Measurements from ENCODE around the gene SDK1. TPM values are rescaled to one million over a fixed set of nuclear protein-coding genes. Genes with fewer than 3 reads are reported as not detected.

Gene SDK1
- total RNA-seq, 1 donor from 2014 or later, result 10.4 TPM

DNA sequence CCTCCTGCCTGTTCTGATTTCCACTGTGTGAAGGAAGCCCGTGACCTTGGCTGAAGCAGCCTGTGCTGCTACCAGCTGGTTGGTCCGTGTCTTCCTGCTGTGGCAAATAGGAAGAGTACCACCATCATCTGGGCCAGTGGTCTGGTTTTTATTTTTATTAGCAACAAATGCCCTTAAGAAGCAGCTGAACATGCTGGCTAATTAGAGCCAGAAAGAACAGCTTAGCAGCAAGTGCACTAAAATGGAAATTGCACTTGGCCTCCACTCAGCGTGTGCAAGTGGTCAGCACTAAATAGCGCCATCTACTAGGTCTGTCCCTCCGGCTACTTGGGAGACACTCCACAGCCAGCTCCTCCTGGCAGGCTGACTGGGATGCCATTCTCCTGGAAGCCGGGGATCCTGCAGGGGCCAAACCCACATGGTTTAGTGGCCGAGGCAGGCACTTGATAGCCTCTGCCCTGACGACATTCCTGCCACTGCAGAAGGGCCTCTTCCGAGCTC, 690.7 kb downstream of the SDK1 start:
- no peaks in the 10 kb centered on the region for H3K9me3 ChIP-seq
- DNase-seq, result no peak

DNA sequence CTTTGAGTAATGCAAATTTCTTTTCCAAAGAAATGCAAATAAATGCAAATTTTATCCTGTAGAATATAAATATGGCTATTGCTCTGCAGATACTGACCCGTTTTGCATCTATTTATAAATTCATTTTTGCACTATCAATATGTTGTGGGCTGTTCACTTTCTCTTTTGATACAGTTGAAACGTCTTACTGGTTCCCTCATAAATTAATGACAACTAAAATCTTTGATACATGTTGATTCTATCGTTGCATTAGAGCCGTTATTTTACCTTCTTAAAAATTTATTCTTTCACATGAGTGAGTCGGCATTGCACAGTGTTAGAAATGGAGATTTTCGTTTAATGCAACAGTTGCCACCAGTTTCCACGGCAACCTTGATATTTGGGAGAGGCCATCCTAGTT, 691.8 kb downstream of the SDK1 start:
- Histone ChIP-seq H3K4me1 (no peaks in the 10 kb centered on the region), H3K27me3 (no peaks in the 10 kb centered on the region), H3K27ac (no peak overlapping the region), H3K36me3 (no peaks in the 10 kb centered on the region), H3K9me3 (no peaks in the 10 kb centered on the region), H3K4me3 (no peak overlapping the region)
- no peak for DNase-seq
- TF ChIP-seq, protein P1, sequence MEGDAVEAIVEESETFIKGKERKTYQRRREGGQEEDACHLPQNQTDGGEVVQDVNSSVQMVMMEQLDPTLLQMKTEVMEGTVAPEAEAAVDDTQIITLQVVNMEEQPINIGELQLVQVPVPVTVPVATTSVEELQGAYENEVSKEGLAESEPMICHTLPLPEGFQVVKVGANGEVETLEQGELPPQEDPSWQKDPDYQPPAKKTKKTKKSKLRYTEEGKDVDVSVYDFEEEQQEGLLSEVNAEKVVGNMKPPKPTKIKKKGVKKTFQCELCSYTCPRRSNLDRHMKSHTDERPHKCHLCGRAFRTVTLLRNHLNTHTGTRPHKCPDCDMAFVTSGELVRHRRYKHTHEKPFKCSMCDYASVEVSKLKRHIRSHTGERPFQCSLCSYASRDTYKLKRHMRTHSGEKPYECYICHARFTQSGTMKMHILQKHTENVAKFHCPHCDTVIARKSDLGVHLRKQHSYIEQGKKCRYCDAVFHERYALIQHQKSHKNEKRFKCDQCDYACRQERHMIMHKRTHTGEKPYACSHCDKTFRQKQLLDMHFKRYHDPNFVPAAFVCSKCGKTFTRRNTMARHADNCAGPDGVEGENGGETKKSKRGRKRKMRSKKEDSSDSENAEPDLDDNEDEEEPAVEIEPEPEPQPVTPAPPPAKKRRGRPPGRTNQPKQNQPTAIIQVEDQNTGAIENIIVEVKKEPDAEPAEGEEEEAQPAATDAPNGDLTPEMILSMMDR (IDR thresholded peaks at IDR 0.05), result no peak
- ATAC-seq, result no peak
- intact Hi-C loops (cut with DNase I), result no loop called here

More for the DNA sequence above, 690.7 kb downstream of the SDK1 start:
- Histone ChIP-seq H3K4me3 (no peak overlapping the region), H3K27ac (no peak overlapping the region), H3K4me1 (no peaks in the 10 kb centered on the region), H3K36me3 (no peaks in the 10 kb centered on the region), H3K27me3 (no peaks in the 10 kb centered on the region)
- TF ChIP-seq, protein P1 (IDR thresholded peaks at IDR 0.05), result no peak
- ATAC-seq, result peak; percentile 67
- intact Hi-C loops (cut with DNase I), result no loop called here

DNA sequence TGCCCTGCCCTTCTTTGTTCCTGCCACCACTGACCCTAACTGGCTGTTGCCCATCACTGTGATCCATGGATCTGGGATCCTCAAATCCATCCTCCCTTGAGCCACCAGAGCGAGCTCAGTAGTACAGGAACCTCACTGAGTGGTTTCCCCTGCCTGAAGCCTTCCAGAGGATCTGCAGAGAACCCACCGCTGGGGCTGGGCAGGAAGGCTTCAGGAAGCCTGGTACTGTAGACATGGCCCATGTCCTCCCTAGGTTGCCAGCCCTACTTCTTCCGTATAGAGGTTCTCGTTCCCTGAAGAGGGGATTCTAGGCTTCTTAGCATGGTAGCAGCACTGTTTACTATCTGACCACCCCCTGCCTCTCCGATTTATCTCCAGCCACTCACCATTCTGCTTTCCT, 693.7 kb downstream of the SDK1 start:
- Histone ChIP-seq H3K4me1 (no peaks in the 10 kb centered on the region), H3K27ac (no peak overlapping the region), H3K27me3 (no peaks in the 10 kb centered on the region), H3K4me3 (no peak overlapping the region), H3K36me3 (no peaks in the 10 kb centered on the region), H3K9me3 (no peaks in the 10 kb centered on the region)
- TF ChIP-seq, protein P1 (IDR thresholded peaks at IDR 0.05), result no peak
- DNase-seq (no peak), ATAC-seq (no peak)
- intact Hi-C loops (cut with DNase I), result no loop called here

DNA sequence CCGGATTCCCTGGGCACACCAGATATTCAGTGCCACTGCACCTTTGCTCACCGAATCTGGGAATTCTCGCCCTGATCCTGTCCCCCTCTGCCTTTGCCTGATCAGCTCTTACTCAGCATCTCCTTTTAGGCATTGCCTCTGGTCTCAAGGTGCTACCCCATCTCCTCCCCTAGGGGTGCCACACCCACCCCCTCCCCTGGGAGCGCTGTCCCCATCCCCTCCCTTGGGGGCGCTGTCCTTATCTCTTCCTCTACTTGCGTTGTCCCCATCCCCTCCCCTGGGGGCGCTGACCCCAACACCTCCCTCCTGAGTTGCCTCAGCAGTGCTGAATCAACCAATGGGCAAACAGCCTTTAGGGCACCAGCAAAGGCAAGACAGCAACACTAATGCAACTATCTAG, 694.1 kb downstream of the SDK1 start:
- DNase-seq (no peak), ATAC-seq (no peak)
- Histone ChIP-seq H3K4me1 (no peaks in the 10 kb centered on the region), H3K9me3 (no peaks in the 10 kb centered on the region), H3K36me3 (no peaks in the 10 kb centered on the region), H3K4me3 (no peak overlapping the region), H3K27me3 (no peaks in the 10 kb centered on the region), H3K27ac (no peak overlapping the region)
- TF ChIP-seq, protein P1 (IDR thresholded peaks at IDR 0.05), result no peak
- intact Hi-C loops (cut with DNase I), result no loop called here

DNA sequence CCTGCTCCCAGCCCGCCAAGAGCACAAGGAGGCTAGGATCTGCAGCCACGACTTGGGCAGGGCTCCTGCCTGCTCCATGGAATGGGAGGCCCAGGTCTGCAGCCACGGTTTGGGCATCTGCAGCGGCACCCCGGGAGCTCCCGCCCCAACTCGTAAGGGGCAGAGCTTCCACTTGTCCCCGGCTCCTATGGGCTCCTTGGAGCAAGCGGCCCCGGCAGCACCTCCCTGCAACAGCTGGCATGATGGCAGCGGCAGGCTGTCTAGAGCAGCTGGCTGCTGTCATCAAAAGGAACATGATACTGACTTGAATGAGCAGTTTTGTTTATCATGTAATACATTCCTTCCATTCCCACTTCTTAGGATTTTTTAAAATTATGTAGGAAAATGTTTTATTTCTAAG, 697.0 kb downstream of the SDK1 start:
- Histone ChIP-seq H3K9me3 (no peaks in the 10 kb centered on the region), H3K27me3 (no peaks in the 10 kb centered on the region), H3K4me3 (no peak overlapping the region), H3K36me3 (no peaks in the 10 kb centered on the region), H3K4me1 (no peaks in the 10 kb centered on the region), H3K27ac (no peak overlapping the region)
- TF ChIP-seq, protein P1 (IDR thresholded peaks at IDR 0.05), result no peak
- intact Hi-C loops (cut with DNase I), result no loop called here
- DNase-seq (no peak), ATAC-seq (peak; percentile 63)

DNA sequence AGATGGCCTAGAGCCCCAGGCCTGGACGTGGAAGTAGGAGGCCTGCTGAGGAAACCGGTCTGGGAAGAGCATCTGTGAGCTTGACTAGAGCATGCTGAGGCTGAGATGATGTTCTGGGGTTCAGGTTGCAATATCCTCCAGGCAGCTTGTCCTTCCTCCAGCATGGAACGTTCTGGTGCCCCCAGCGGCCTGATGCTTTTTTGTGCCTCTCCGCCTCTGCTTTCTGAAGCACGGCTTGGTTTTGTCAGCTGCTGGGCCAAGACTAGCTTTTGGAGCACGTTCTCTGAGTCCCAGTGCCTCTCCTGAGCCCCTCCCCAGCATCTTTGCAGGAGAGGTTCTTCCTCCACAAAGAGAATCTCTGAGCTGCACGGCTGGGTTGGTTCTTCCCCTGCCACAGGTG, 699.1 kb downstream of the SDK1 start:
- DNase-seq (peak; percentile 39), ATAC-seq (no peak)
- Histone ChIP-seq H3K27ac (no peak overlapping the region), H3K9me3 (no peaks in the 10 kb centered on the region), H3K27me3 (no peaks in the 10 kb centered on the region), H3K4me1 (no peaks in the 10 kb centered on the region), H3K4me3 (no peak overlapping the region), H3K36me3 (no peaks in the 10 kb centered on the region)
- TF ChIP-seq, protein P1 (IDR thresholded peaks at IDR 0.05), result no peak
- intact Hi-C loops (cut with DNase I), result no loop called here

Data from upper lobe of right lung (tissue), 1 donor.